ENCODE measurements around the gene VEPH1.

DNA sequence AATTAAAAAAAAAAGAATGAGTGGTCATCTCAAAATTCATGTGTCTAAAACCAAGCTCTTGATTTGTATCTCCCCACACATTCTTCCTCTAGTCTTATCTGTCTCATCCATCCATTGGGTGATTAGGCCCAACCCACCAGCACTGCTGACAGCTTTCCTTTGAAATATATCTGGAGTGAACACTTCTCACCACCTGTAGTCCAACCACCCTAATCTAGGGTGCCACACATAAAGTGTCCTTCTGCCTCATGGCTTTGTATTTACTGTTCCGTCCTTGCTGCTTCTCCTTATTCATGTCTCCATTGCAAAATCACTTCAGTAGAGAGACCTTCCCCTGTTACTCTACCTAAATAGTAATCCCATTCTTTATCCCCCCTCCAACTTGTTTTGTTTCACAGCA lies 149.0 kb downstream of the VEPH1 start:
- TF ChIP-seq, protein P1, sequence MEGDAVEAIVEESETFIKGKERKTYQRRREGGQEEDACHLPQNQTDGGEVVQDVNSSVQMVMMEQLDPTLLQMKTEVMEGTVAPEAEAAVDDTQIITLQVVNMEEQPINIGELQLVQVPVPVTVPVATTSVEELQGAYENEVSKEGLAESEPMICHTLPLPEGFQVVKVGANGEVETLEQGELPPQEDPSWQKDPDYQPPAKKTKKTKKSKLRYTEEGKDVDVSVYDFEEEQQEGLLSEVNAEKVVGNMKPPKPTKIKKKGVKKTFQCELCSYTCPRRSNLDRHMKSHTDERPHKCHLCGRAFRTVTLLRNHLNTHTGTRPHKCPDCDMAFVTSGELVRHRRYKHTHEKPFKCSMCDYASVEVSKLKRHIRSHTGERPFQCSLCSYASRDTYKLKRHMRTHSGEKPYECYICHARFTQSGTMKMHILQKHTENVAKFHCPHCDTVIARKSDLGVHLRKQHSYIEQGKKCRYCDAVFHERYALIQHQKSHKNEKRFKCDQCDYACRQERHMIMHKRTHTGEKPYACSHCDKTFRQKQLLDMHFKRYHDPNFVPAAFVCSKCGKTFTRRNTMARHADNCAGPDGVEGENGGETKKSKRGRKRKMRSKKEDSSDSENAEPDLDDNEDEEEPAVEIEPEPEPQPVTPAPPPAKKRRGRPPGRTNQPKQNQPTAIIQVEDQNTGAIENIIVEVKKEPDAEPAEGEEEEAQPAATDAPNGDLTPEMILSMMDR (IDR thresholded peaks at IDR 0.05): no peak
- no peak for TF ChIP-seq POLR2A (IDR thresholded peaks at IDR 0.05)

All from lower leg skin (tissue), 3 donors.